ENCODE measurements around the gene SLC35C1.

GRCh38 chr11:45855308-45855707 is 50.4 kb downstream of the SLC35C1 start:
- TF ChIP-seq, protein P1, sequence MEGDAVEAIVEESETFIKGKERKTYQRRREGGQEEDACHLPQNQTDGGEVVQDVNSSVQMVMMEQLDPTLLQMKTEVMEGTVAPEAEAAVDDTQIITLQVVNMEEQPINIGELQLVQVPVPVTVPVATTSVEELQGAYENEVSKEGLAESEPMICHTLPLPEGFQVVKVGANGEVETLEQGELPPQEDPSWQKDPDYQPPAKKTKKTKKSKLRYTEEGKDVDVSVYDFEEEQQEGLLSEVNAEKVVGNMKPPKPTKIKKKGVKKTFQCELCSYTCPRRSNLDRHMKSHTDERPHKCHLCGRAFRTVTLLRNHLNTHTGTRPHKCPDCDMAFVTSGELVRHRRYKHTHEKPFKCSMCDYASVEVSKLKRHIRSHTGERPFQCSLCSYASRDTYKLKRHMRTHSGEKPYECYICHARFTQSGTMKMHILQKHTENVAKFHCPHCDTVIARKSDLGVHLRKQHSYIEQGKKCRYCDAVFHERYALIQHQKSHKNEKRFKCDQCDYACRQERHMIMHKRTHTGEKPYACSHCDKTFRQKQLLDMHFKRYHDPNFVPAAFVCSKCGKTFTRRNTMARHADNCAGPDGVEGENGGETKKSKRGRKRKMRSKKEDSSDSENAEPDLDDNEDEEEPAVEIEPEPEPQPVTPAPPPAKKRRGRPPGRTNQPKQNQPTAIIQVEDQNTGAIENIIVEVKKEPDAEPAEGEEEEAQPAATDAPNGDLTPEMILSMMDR (IDR thresholded peaks at IDR 0.05) = no peak
- TF ChIP-seq POLR2A (IDR thresholded peaks at IDR 0.05) = no peak

Data from lower leg skin (tissue), 3 donors.